Measurements from ENCODE around the gene CCNA2. TPM values are rescaled to one million over a fixed set of nuclear protein-coding genes. Genes with fewer than 3 reads are reported as not detected.

CCNA2 gene
- total and polyA plus RNA-seq, 9 of the 15 experiments (the other 6 are each of a cell fraction or from before 2014, with no cell fraction given): 37.1 to 197 (median 154) TPM

- TF ChIP-seq ZBTB12 (CRISPR knock-in tag; IDR thresholded peaks at IDR 0.05): 0 out of 2 replicates have a peak, but pooled peaks have one; percentile 19
- TF ChIP-seq ZNF589 (CRISPR knock-in tag; IDR thresholded peaks at IDR 0.05; ENCODE audit: low read depth): no peak
- TF ChIP-seq ZNF717 (CRISPR knock-in tag; IDR thresholded peaks at IDR 0.05): no peak
- TF ChIP-seq ZNF644 (tag; IDR thresholded peaks at IDR 0.05; ENCODE audit: low read depth): peak; percentile 83; the same call in 1 of the 2 replicates
- TF ChIP-seq CBX1 (IDR thresholded peaks at IDR 0.05; ENCODE audit: low read depth): no peak
- TF ChIP-seq, protein P1, sequence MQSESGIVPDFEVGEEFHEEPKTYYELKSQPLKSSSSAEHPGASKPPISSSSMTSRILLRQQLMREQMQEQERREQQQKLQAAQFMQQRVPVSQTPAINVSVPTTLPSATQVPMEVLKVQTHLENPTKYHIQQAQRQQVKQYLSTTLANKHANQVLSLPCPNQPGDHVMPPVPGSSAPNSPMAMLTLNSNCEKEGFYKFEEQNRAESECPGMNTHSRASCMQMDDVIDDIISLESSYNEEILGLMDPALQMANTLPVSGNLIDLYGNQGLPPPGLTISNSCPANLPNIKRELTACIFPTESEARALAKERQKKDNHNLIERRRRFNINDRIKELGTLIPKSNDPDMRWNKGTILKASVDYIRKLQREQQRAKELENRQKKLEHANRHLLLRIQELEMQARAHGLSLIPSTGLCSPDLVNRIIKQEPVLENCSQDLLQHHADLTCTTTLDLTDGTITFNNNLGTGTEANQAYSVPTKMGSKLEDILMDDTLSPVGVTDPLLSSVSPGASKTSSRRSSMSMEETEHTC (IDR thresholded peaks at IDR 0.05): peak; percentile 54; the same call in 1 of the 2 replicates
- no peak for TF ChIP-seq FOXK1 (CRISPR knock-in tag; IDR thresholded peaks at IDR 0.05; ENCODE audit: borderline replicate concordance)
- peak; percentile 87; the same call in 1 of the 2 replicates for TF ChIP-seq RNF2 (IDR thresholded peaks at IDR 0.05)
- TF ChIP-seq ADNP (tag; IDR thresholded peaks at IDR 0.05): peak; percentile 82
- no peak for TF ChIP-seq ZNF79 (CRISPR knock-in tag; IDR thresholded peaks at IDR 0.05; ENCODE audit: low read depth)
- TF ChIP-seq, protein P2, sequence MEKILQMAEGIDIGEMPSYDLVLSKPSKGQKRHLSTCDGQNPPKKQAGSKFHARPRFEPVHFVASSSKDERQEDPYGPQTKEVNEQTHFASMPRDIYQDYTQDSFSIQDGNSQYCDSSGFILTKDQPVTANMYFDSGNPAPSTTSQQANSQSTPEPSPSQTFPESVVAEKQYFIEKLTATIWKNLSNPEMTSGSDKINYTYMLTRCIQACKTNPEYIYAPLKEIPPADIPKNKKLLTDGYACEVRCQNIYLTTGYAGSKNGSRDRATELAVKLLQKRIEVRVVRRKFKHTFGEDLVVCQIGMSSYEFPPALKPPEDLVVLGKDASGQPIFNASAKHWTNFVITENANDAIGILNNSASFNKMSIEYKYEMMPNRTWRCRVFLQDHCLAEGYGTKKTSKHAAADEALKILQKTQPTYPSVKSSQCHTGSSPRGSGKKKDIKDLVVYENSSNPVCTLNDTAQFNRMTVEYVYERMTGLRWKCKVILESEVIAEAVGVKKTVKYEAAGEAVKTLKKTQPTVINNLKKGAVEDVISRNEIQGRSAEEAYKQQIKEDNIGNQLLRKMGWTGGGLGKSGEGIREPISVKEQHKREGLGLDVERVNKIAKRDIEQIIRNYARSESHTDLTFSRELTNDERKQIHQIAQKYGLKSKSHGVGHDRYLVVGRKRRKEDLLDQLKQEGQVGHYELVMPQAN (IDR thresholded peaks at IDR 0.05; ENCODE audit: borderline replicate concordance): no peak
- TF ChIP-seq RB1 (IDR thresholded peaks at IDR 0.05; ENCODE audit: low read depth): 0 out of 2 replicates have a peak, but pooled peaks have one; percentile 44
- peak; percentile 54; the same call in 1 of the 2 replicates for TF ChIP-seq FOXJ2 (tag; IDR thresholded peaks at IDR 0.05)
- TF ChIP-seq EZH2 (IDR thresholded peaks at IDR 0.05; ENCODE audit: borderline replicate concordance, low read depth, low read length): no peak; the same call in 1 of the 2 replicates
- no peak for TF ChIP-seq WHSC1 (IDR thresholded peaks at IDR 0.05; ENCODE audit: low read length)
- TF ChIP-seq, protein P3, sequence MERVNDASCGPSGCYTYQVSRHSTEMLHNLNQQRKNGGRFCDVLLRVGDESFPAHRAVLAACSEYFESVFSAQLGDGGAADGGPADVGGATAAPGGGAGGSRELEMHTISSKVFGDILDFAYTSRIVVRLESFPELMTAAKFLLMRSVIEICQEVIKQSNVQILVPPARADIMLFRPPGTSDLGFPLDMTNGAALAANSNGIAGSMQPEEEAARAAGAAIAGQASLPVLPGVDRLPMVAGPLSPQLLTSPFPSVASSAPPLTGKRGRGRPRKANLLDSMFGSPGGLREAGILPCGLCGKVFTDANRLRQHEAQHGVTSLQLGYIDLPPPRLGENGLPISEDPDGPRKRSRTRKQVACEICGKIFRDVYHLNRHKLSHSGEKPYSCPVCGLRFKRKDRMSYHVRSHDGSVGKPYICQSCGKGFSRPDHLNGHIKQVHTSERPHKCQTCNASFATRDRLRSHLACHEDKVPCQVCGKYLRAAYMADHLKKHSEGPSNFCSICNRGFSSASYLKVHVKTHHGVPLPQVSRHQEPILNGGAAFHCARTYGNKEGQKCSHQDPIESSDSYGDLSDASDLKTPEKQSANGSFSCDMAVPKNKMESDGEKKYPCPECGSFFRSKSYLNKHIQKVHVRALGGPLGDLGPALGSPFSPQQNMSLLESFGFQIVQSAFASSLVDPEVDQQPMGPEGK (CRISPR knock-in tag; IDR thresholded peaks at IDR 0.05; ENCODE audit: borderline replicate concordance): no peak
- TF ChIP-seq, protein P4, sequence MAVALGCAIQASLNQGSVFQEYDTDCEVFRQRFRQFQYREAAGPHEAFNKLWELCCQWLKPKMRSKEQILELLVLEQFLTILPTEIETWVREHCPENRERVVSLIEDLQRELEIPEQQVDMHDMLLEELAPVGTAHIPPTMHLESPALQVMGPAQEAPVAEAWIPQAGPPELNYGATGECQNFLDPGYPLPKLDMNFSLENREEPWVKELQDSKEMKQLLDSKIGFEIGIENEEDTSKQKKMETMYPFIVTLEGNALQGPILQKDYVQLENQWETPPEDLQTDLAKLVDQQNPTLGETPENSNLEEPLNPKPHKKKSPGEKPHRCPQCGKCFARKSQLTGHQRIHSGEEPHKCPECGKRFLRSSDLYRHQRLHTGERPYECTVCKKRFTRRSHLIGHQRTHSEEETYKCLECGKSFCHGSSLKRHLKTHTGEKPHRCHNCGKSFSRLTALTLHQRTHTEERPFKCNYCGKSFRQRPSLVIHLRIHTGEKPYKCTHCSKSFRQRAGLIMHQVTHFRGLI (CRISPR knock-in tag; IDR thresholded peaks at IDR 0.05): no peak
- TF ChIP-seq EP300 (IDR thresholded peaks at IDR 0.05; ENCODE audit: low read length): peak; percentile 98
Observed at GRCh38 chr4:121794505-121795188, 29.0 kb downstream of the CCNA2 start (continued).

All from K562 (cell line).